ENCODE measurements around the gene RABL6.
"Not testable (repeated sequence)": the region's sequence is repeated elsewhere in the genome, so short reads cannot be mapped to it uniquely, and the experiment has no call there.

The RABL6 gene

DNA sequence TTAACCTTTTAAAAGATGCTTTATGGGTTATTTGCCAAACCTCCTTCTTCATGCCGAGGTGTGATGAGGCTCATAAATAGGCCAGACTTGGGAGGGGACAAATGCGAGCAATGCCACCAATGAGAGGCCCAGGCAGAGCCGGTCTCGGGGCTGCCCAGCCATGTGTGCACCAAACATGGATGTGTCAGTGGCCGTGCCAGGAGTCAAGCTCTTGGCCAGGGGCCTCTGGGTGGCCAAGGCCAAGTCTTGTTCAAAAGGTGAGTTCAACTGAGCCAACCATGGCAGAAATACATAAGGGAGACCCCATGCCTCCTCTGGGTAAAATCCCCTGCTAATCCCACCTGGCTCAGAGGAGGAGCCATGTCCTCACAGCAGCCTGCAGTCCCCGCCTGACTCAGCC lies 32.6 kb upstream of the RABL6 start:
- no peak for DNase-seq (ENCODE audit: low read depth)

DNA sequence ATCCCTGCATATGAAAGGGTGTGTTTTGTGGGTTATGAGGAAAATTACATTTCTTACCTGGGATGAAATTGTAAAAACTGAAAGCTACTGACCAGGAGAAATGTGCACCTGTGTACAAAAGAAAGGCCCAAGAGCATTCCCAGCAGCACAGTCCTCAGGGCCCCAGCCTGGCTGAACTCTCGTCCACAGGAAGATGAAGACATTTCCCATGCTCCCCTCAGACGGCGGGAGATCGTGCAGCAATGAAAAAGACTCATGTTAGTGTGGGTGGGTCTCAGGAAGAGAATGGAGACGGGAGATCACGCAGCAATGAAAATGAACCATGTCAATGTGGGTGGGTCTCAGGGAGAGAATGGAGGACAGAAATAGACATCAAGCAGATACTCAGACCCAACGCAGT lies 30.8 kb upstream of the RABL6 start:
- no peak for DNase-seq (ENCODE audit: low read depth)

DNA sequence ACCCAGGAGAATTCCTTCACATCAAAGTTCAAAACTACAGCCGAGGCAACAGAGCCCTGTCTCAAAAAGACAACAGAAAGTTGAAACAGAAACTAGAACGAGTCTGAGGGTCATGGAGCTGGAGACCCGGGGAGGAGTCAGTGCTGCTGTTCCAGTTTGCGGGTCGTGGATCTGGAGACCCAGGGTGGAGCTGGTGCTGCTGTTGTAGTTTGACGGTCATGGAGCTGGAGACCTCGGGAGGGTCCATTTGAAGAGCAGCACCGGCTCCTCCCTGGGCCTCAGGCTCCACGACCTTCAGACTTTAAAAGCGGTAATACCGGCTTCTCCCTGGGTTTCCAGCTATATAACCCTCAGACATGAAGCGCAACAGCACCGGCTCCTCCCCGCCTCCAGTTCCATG lies 30.4 kb upstream of the RABL6 start:
- DNase-seq (ENCODE audit: low read depth) = no peak

DNA sequence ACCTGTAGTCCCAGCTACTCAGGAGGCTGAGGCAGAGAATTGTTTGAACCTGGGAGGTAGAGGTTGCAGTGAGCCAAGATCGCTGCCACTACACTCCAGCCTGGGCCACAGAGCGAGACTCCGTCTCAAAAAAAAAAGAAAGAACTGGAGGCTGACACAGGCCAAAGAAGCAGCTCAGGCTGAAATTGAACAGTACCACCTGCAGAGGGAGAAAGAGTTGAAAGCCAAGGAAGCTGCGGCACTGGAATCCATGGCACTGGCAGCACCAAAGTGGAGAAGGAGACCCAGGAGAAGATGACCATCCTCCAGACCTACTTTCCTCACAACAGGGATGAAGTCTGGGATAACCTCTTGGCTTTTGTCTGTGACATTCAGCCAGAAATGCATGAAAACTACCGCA lies 27.9 kb upstream of the RABL6 start:
- DNase-seq (ENCODE audit: low read depth) = no peak

DNA sequence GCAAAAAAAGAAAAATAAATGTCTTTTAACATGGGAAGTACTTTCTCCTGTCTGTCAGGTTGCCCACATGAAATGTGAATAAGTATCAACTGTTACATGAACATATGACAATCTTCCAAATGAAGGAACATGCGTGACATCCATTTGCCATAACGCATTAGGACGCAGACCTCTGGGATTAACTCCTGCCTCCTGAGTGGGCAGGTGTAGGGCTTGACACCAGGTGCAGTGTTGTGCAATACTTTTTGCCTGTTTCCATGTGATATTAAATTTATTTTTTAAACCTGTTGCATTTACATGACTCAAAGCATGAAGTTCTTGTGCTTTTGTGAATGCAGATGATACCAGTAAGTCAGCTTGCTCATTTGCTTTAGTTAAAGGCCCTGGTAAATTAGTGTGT lies 25.3 kb upstream of the RABL6 start:
- no peak for DNase-seq (ENCODE audit: low read depth)

DNA sequence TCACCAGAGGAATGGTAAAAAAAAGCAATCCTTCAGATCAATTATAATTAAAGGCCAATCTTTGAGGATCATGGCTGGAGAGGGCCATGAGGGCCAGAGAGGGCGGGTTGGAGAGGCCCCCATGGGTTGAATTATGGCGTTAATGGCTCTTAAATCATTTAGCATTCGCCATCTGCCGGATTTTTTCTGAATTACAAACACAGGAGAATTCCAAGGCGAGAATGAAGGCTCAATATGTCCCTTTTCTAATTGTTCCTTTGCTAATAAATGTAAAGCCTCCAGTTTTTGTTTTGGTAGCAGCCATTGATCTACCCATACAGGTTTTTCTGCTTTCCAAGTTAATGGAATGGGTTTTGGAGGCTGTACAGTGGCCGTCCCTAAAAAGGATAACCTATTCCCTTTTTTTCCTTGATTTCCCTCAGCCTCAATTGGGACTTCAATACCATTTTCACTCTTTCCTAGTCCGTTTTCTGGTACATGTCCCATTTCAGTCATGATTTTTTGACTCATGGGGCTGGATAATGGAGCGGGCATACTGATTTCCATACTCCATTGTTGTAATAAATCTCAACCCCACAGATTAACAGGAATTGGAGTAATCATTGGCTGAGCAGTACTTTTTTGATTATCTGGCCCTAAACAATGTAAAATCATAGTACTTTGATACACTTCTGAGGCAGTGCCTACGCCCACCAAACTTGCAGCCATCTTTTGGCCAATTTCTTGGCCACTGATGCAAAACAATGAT lies 23.3 kb upstream of the RABL6 start:
- no peak for DNase-seq (ENCODE audit: low read depth)

DNA sequence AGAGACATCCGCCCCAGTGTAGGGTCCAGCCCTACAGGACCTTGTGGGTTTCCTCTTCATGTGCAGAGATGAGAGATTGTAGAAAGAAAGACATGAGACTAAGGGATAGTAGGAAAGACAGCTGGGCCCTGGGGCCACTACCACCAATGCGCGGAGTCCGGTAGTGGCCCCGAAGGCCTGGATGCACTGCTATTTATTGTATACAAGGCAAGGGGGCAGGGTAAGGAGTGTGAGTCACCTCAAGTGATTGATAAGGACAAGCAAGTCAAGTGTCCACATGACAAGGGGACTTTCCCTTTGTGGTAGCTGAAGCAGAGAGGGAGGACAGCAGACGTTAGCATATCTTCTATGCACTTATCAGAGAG lies 22.8 kb upstream of the RABL6 start:
- DNase-seq (ENCODE audit: low read depth) = no peak

DNA sequence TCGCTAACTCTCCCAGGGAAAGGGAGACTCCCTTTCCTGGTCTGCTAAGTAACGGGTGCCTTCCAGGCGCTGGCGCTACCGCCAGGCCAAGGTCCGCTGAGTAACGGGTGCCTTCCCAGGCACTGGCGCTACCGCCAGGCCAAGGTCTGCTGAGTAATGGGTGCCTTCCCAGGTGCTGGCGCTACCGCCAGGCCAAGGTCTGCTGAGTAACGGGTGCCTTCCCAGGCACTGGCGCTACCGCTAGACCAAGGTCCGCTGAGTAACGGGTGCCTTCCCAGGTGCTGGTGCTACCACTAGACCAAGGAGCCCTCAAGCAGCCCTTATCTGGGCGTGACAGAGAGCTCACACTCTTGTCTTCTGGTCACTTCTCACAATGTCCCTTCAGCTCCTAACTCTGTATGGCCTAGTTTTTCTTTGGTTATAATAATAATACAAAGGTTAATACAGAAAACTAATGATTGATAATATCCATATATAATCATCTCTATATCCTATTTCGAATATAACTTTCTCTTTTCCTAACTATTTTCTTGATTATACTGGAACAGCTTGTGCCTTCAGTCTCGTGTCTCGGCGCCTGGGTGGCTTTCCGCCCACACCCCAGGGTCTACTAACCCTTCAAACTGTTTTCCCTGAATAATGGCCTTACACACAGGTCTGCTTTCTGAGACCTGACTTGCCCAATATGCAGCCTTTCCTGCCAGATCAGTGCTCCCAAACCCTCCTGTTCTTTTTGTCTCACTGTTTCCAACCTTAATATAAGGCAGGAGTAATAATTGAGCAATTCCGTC lies 22.0 kb upstream of the RABL6 start:
- not testable (repeated sequence) for DNase-seq (ENCODE audit: low read depth)

DNA sequence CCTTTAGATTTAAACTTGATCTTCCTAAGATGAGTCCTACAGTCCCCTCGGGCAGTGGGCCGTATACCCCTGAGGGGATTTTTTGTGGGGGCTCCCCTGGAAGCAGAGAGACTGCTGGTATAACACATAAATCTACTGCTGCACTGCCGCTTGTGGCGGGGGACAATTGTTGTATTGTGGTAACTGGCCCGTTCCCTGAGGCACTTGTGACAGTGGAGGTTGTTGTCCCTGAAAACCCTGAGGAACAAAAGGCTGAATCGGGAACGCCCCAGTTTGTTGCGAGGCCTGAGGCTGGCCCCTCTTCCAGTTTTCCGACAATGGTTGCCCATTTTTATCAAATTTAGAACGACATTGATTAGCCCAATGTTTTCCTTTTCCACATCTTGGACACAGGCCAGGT lies 21.3 kb upstream of the RABL6 start:
- DNase-seq (ENCODE audit: low read depth) = no peak

DNA sequence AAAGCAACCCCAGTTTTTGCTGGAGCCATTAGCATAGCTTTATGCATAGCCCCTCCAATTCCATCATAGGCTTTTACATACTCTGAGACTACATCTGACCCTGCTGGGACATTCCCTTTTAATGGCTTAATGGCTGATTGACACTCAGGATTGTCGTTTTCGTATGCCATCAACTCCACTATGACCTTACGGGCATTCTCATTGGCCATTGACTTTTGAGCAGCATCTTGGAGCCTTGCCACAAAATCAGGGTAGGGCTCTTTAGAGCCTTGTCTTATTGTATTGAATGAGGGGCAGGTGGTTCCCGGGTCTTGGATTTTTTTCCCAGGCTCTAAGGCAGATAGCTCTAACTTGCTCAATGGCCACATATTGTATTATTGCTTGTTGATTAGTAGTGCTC lies 20.8 kb upstream of the RABL6 start:
- DNase-seq (ENCODE audit: low read depth) = not testable (repeated sequence)

DNA sequence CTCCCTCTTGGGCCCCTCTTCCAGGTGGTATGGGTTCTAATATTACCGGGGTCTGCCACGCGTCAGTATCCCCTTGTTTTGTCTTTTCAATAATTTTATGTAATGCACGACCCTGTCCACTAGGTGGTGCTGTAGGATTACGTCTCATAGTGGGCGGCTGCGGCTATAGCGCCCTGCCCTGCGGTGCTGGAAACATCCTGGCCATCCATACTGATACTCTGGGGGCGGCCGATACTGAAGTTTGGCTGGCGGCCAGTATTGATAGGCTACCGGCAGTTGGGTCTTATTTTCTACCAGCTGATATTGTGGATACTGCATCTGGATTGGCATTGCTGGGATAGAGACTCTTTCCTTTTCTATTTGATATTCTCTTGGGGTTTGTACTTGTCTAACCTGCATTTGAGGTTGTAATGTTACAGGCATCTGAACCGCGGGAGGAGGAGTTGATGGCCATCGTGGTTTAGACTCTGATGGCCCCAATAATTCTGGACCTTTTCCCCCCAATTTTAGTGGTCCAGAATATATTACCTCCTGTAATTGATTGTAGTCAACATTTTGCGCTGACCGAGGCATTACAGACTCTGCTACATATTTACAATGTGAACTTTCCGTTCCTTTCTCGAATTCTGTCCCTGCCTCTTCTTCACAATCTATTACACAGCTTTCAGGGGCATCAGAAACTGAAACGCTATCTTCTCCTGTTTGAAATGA lies 19.9 kb upstream of the RABL6 start:
- no peak for DNase-seq (ENCODE audit: low read depth)

DNA sequence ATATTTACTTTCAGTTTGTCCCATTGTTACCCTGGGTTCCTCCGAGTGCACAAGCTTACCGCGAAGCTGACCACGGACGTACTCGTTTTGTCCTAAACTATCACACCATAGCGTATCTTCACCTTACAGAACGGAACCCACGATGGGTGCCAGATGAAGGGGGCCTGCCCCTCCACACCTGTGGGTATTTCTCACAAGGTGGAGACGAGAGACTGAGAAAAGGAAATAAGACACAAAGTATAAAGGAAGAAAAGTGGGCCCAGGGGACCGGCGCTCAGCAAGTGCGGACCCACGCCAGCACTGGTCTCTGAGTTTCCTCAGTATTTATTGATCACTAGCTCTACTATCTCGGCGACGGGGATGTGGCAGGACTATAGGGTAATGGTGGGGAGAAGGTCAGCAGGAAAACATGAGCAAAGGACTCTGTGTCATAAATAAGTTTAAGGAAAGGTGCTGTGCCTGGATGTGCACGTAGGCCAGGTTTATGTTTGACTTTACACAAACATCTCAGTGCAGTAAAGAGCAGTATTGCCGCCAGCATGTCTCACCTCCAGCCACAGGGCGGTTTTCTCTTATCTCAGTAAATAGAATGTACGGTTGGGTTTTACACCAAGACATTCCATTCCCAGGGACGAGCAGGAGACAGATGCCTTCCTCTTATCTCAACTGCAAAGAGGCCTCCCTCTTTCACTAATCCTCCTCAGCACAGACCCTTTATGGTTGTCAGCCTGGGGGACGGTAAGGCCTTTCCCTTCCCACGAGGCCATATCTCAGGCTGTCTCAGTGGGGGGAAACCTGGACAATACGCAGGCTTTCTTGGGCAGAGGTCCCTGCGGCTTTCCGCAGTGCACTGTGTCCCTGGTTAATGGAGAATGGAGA lies 18.9 kb upstream of the RABL6 start:
- not testable (repeated sequence) for DNase-seq (ENCODE audit: low read depth)

DNA sequence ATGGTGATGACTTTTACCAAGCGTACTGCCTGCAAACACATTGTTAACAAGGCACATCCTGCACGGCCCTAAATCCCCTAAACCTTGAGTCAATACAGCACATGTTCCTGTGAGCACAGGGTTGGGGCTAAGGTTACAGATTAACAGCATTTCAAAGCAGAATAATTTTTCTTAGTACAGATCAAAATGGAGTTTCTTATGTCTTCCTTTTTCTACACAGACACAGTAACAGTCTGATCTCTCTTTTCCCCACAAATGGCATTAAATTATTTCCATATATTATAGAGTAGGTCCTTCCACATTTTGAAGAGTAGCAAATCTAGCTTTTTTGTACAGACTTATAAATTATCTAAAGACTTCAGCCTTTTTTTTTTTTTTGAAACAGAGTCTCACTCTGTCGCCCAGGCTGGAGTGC lies 18.2 kb upstream of the RABL6 start:
- DNase-seq (ENCODE audit: low read depth) = no peak

DNA sequence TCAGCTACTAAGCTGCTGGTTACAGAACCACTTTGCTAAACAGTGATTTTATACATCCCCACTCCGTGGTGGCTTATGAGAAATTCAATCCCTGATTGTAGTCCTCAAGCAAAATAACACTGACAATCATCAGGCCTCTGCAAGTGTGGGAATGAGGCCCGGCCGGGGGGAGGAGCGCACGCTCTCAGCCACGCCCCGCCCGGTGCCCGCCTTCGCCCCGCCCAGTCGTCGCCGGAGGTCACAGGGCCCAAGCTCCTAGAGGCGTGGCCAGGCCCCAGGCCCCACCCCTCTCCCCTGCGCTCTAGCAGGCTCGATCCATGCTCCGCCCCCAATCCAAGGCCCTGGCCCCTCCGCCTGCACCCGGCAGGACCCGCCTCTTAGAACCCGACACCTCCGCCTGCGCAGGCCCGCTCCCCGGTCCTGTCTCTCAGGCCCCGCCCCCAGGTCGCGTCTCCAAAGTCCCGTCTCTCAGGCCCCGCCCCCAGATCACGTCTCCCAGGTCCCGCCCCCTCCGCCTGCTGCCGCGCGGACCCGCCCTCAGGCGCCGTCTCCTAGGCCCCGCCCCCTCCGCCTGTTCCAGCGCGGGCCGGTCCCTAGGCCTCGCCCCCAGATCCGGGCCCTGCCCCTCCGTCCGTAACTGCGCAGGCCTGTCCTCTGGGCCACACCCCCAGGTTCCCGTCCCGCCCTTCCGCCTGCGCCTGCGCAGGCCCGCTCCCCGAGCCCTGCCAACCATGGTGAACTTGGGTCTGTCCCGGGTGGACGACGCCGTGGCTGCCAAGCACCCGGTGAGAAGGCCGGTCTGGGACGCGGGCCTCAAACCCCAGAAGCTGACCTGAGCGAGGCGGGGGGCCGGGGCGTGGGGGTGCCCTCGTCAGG lies 16.9 kb upstream of the RABL6 start, which contains the start of gene TMEM141:
Gene TMEM141, plus strand, starts transcription at position 705 of the 876 bp plus-strand sequence. Its CDS starts 27 bp downstream, at position 732.
- peak; percentile 90 for DNase-seq (ENCODE audit: low read depth)

DNA sequence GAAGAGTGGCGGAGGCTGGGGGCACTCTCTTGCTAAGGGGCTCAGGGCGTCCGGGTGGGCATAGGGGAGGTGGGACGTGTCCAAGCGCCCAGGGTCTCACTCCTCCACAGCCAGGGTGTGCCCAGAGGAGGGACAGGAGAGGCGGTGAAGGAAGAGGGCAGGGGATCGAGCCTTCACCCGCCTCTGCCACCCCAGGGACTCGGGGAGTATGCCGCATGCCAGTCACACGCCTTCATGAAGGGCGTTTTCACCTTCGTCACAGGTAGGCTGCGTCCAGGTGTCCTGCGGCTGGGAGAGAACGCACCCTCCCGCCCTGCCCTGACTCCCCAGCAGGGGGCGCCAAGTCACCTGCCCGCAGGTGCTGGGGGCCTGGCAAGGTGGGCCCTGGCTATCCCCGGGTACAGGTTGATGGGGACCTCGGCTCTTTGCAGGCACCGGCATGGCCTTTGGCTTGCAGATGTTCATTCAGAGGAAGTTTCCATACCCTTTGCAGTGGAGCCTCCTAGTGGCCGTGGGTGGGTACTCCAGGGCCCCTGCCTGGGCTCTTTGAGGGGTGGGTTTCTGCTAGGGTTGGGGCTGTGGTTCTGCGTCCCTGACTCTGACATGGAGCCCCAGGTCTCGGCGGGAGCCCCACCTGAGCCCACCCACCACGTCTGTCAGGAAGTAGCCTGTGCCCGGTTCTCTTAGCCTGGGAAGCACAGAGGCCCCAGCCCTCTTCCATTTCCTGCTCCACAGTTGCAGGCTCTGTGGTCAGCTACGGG lies 16.1 kb upstream of the RABL6 start:
- no peak for DNase-seq (ENCODE audit: low read depth)

DNA sequence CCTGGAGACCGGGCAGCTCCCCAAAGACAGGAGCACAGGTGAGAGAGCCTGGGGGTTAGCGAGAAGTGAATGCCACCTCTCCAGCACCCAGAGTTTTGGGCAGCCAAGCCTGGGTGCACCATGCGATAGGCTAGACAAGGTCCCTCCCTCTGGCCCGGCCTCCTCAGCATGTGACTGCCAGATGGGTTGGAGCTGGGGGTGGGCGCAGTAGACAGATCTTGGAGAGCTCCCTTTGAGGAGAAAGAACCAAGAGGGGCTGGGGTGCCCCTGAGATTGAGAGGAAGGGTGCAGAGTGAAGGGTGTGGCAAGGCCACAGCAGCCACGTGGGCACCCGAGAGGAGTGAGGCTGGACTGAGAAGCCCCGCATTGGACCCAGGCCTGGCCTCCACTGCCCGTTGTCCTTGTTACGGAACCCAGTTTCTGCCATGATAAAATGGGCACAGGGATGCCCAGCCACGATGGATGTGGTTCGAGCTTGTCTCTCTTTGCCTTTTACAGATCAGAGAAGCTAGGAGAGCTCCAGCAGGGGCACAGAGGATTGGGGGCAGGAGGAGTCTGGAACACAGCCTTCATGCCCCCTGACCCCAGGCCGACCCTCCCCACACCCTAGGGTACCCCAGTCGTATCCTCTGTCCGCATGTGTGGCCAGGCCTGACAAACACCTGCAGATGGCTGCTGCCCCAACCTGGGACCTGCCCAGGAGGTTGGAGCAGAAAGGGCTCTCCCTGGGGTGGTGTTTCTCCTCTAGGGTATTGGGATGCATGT lies 15.2 kb upstream of the RABL6 start:
- no peak for DNase-seq (ENCODE audit: low read depth)

DNA sequence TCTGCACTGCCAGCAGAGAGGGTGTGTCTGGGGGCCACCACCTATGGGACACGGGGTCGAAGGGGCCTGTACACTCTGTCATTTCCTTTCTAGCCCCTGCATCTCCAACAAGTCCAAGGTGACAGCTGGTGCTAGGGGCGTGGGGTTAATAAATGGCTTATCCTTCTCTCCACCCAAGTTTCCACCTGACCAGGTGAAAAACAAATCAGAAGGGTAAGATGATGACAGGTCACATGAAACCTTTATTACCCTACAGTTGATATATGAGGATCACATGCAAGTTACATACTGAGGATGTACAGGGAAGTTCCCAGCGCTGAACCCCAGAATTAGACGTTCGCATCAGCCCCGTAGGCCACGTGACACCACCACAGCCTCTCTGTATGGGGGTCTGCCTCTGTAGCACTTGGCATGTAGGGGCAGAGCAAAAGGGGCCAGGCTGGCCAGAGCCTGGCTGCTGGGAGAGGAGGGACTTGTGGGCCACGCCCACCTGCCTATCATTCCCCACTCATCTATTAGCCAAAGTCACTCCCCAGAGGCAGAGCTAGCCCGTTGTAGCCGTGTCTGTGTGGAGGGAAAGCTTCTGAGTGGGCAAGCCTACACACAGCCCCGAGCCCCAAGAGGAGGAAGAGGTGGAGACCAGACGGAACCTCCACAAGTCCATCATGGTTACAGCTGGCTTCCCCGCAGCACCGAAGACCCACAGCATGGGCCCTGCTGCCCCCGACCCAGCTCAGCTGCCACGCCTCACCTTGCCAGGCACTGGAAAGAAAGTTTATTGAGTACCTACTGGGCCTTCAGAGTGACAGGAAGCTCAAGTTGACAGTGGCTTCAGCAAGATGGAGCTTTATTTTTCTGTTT lies 14.4 kb upstream of the RABL6 start:
- DNase-seq (ENCODE audit: low read depth) = no peak

DNA sequence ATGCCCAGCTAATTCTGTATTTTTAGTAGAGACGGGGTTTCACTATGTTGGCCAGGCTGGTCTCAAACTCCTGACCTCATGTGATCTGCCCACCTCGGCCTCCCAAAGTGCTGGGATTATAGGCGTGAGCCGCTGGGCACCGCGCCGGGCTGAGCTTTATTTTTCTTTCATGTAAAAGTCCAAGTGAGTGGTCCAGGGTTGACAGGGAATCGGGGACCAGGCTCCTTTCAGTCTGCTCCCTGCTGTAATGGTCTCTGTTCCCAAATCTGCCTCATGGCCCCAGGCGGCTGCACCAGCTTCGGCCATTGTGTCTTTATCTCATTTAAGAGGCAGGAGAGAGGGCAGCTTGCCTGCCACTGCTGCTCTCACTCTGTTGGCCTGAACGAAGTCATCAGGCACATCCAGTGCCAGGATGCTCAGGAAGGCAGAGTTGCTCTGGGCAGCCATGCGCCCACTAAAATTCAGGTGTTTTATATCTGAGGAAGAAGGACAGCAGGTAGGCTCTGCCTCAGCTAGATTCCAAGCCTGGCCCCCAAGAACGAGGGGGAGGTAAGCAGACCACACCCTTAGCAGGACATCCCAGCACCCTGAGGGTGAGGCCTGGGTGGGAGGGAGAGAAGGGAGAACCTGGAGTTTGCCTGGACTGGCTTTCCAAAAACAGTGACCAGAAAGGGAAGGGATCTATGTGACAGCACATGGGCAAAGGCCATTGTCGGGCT lies 13.3 kb upstream of the RABL6 start:
- DNase-seq (ENCODE audit: low read depth) = no peak

All from HS-5 (cell line).